MM.1S (cell line): ENCODE measurements around the gene EIF5B.

Experiments used
- DNase-seq: peaks from one replicate; pipeline ENCODE4 v3.0.0-alpha.2; 2015
- H2AFZ ChIP-seq: fragments of 300-600 bp; sonication (generic); 2 replicates; pipeline ENCODE4 v1.6.0; 2016; ENCODE audit warnings: antibody characterized with exemption, low read length
- H3F3A ChIP-seq: fragments of 300-600 bp; sonication (generic); 2 replicates; pipeline ENCODE4 v1.6.1; 2016; ENCODE audit warnings: mild to moderate bottlenecking, antibody characterized with exemption, low read length, moderate library complexity, mixed read lengths; ENCODE audit not compliant: insufficient read depth
- H3K27ac ChIP-seq: fragments of 300-600 bp; sonication (generic); 2 replicates; pipeline ENCODE4 v1.5.1; 2016; ENCODE audit warnings: mild to moderate bottlenecking, low read length
- H3K27me3 ChIP-seq: fragments of 300-600 bp; sonication (generic); replicated peaks from 2 replicates; pipeline ENCODE4 v1.6.0; 2016; ENCODE audit warnings: low read length; ENCODE audit not compliant: insufficient read depth
- H3K36me3 ChIP-seq: fragments of 300-600 bp; sonication (generic); replicated peaks from 2 replicates; pipeline ENCODE4 v1.6.1; 2016; ENCODE audit warnings: mild to moderate bottlenecking, low read length, mixed read lengths; ENCODE audit not compliant: insufficient read depth
- H3K4me1 ChIP-seq: fragments of 300-600 bp; sonication (generic); 2 replicates; pipeline ENCODE4 v1.6.1; 2016; ENCODE audit warnings: low read length, mixed read lengths
- H3K4me2 ChIP-seq: fragments of 300-600 bp; sonication (generic); 2 replicates; pipeline ENCODE4 v1.6.0; 2016; ENCODE audit warnings: low read depth, low read length
- H3K4me3 ChIP-seq: fragments of 300-600 bp; sonication (generic); 2 replicates; pipeline ENCODE4 v1.5.1; 2016; ENCODE audit warnings: low read length, mixed read lengths
- H3K79me2 ChIP-seq: fragments of 300-600 bp; sonication (generic); 2 replicates; pipeline ENCODE4 v1.6.1; 2016; ENCODE audit warnings: mixed run types, low read length, mixed read lengths
- H3K9ac ChIP-seq: fragments of 300-600 bp; sonication (generic); 2 replicates; pipeline ENCODE4 v1.6.1; 2016; ENCODE audit warnings: low read length, mixed read lengths
- H3K9me2 ChIP-seq: fragments of 300-600 bp; sonication (generic); replicated peaks from 2 replicates; pipeline ENCODE4 v1.6.1; 2016; ENCODE audit warnings: mild to moderate bottlenecking, low read length, mixed read lengths; ENCODE audit not compliant: insufficient read depth
- H3K9me3 ChIP-seq: fragments of 300-600 bp; sonication (generic); replicated peaks from 2 replicates; pipeline ENCODE4 v1.6.1; 2016; ENCODE audit warnings: mild to moderate bottlenecking, low read length, mixed read lengths; ENCODE audit not compliant: insufficient read depth
- H4K20me1 ChIP-seq: fragments of 300-600 bp; sonication (generic); 2 replicates; pipeline ENCODE4 v1.6.1; 2016; ENCODE audit warnings: mild to moderate bottlenecking, low read length, moderate library complexity, mixed read lengths; ENCODE audit not compliant: insufficient read depth
- EZH2 ChIP-seq: fragments of 300-600 bp; sonication (generic); optimal IDR thresholded peaks from 2 replicates; pipeline ENCODE3; 2017; ENCODE audit warnings: low read depth, mild to moderate bottlenecking, antibody characterized with exemption, low read length, mixed read lengths
- EZH2phosphoT487 ChIP-seq: fragments of 300-600 bp; sonication (generic); IDR thresholded peaks from 2 replicates; pipeline ENCODE4 v1.6.1; 2018; ENCODE audit warnings: antibody characterized with exemption, low read length
- TF ChIP-seq, protein P1 (sequence below): fragments of 300-600 bp; sonication (generic); IDR thresholded peaks from 2 replicates; pipeline ENCODE4 v1.5.1; 2016; ENCODE audit warnings: antibody characterized with exemption, low read length, mixed read lengths

The EIF5B gene

DNA sequence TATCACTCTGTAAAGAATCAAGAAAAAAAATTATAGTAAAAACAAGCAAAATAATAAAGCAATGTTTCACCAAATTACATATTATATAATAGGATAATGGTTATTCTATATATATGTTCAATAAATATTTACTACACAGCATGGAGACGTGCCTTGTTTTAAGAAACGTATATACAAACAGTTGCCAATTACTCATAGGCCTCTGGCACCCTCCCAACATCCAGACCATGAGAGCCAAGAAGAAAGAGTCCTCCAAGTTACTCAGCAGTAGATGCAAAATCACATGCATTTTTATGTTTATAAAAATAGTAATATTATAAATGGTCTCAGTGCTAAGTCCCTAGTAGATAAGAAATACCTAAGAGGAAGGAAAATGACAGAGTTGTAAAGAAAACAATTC lies 87.8 kb downstream of the EIF5B start:
- Histone ChIP-seq H4K20me1 (no peaks in the 10 kb centered on the region), H3K4me3 (no peak overlapping the region), H3K9me2 (no peaks in the 10 kb centered on the region), H3K36me3 (no peaks in the 10 kb centered on the region; the same call in none of the 2 replicates), H3K9me3 (no peaks in the 10 kb centered on the region), H2AFZ (no peak overlapping the region), H3K27me3 (no peaks in the 10 kb centered on the region), H3K27ac (no peak overlapping the region), H3K4me1 (no peaks in the 10 kb centered on the region), H3K9ac (no peak overlapping the region), H3F3A (no peaks in the 10 kb centered on the region), H3K79me2 (no peaks in the 10 kb centered on the region), H3K4me2 (no peak overlapping the region)
- no peak for TF ChIP-seq EZH2phosphoT487
- no peak for TF ChIP-seq EZH2
- TF ChIP-seq, protein P1, sequence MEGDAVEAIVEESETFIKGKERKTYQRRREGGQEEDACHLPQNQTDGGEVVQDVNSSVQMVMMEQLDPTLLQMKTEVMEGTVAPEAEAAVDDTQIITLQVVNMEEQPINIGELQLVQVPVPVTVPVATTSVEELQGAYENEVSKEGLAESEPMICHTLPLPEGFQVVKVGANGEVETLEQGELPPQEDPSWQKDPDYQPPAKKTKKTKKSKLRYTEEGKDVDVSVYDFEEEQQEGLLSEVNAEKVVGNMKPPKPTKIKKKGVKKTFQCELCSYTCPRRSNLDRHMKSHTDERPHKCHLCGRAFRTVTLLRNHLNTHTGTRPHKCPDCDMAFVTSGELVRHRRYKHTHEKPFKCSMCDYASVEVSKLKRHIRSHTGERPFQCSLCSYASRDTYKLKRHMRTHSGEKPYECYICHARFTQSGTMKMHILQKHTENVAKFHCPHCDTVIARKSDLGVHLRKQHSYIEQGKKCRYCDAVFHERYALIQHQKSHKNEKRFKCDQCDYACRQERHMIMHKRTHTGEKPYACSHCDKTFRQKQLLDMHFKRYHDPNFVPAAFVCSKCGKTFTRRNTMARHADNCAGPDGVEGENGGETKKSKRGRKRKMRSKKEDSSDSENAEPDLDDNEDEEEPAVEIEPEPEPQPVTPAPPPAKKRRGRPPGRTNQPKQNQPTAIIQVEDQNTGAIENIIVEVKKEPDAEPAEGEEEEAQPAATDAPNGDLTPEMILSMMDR: no peak
- DNase-seq: no peak

DNA sequence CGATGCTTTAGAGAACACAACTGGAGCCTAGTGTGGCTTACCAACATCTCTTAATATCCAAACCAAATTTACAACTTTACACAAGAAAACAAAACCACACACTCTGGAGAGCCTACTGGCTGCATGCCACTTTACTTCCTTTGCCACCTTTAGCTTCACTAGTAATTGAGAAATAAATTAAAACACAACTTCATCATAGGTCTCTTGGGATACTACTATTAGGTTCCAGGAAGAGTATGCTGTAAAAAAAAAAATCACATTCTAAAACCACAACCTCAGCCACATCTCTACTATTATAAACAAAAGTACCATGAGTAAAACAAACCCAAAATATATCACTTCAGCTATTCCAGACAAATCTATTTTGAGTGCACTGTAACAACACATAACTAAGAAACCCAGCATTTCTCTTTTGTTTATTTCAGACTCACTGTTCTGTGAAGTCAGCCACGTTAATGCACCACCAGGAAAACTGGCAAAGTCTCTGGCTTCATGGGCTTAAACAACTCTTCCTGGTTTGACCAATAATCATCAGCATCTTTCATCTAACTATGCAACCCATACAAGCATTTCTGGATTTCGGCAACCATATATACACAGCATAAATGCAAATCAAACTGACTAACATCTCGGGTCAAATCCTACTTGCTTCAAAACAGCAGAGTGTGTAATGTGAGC lies 93.6 kb downstream of the EIF5B start:
- Histone ChIP-seq H4K20me1 (no peaks in the 10 kb centered on the region), H3K4me2 (no peak overlapping the region), H3K4me3 (no peak overlapping the region), H3K27ac (no peak overlapping the region), H2AFZ (no peak overlapping the region), H3K4me1 (no peaks in the 10 kb centered on the region), H3K9me2 (no peaks in the 10 kb centered on the region), H3K9me3 (no peaks in the 10 kb centered on the region), H3K79me2 (no peaks in the 10 kb centered on the region), H3K36me3 (no peaks in the 10 kb centered on the region; the same call in 1 of the 2 replicates), H3F3A (no peaks in the 10 kb centered on the region), H3K27me3 (no peaks in the 10 kb centered on the region), H3K9ac (no peak overlapping the region)
- DNase-seq: no peak
- TF ChIP-seq, protein P1: no peak
- no peak for TF ChIP-seq EZH2
- TF ChIP-seq EZH2phosphoT487: no peak

DNA sequence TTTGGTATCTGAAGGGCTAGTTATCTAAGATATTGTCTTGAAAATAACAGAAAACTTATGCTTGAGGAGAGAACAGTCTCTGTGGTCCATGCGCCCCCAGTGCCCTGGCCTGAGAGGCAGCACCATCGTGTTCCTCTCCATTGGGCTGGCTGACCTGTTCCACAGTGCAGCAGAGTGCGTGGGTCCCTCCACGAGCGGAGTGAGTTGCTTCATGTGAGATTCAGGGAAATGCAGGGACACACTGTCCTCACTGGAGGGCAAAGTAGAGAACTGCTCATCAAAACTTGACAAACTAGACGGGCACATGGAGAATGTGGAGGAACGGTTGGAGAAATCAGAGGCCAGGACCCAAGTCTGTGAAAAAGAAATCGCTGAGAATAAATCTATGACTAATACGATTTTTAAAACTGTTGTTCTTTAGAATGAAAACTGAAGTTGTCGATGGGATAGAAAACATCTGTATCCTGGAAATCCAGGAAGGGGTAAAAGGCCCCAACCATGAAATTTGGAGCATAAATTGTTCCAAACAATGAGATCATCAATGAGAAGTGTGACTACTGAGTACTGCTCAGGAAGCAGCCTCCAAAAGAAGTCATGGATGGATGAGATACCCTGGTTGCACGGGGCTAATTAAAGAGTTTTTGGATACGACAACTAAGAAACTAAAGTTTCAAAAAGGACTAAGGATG lies 94.5 kb downstream of the EIF5B start:
- no peak for DNase-seq
- Histone ChIP-seq H3K4me1 (no peaks in the 10 kb centered on the region), H3K36me3 (no peaks in the 10 kb centered on the region; the same call in 1 of the 2 replicates), H3K27me3 (no peaks in the 10 kb centered on the region), H4K20me1 (no peaks in the 10 kb centered on the region), H3K4me2 (no peak overlapping the region), H3K27ac (no peak overlapping the region), H3K4me3 (no peak overlapping the region), H3K9me2 (no peaks in the 10 kb centered on the region), H3K9me3 (no peaks in the 10 kb centered on the region), H3K9ac (no peak overlapping the region), H3F3A (no peaks in the 10 kb centered on the region), H2AFZ (no peak overlapping the region), H3K79me2 (no peaks in the 10 kb centered on the region)
- TF ChIP-seq EZH2phosphoT487 (no peak), EZH2 (no peak)
- TF ChIP-seq, protein P1: no peak
